ENCODE data around the gene MAGI1.
"Not testable (repeated sequence)": the region's sequence is repeated elsewhere in the genome, so short reads cannot be mapped to it uniquely, and the experiment has no call there.

Gene MAGI1

DNA sequence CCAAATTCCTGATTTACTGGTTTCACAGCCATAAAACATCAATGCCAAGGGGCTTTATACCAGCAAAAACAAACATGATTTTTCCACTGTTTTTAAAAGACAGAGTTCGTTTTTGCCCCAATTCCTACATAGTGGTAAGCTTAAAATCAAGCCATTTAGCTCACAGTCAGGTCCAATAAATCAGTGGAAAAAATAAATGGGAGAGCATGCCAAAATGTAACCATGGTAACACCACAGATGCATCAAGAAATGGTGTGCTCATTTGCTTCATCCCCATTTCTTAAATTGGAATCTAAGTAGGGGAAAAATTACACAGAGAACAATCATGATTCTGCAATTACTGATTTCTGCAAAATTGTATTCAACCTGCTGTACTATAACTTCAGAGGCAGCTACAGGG lies 418.8 kb downstream of the MAGI1 start:
- no peak for DNase-seq (ENCODE audit: low spot score)

DNA sequence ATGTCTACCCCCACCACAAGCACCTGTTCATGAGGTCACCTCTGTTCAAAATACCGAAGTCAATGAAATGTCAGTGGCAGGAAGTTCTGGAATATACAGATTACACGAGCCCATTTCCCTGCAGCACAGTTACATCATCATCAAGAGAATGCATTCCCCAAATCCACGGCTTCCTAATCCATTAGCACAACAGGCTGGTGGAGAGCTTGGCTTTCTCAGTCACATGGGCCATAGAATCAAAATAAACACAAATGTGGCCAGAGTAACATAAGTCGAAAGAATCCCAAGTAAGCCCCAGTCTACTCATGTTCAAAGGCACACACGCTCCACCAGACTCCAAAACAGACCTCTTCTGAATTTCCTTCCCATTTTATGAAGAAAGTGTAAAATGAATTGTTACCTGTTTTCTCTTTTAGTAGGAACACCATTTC lies 419.3 kb downstream of the MAGI1 start:
- DNase-seq (ENCODE audit: low spot score), result no peak

DNA sequence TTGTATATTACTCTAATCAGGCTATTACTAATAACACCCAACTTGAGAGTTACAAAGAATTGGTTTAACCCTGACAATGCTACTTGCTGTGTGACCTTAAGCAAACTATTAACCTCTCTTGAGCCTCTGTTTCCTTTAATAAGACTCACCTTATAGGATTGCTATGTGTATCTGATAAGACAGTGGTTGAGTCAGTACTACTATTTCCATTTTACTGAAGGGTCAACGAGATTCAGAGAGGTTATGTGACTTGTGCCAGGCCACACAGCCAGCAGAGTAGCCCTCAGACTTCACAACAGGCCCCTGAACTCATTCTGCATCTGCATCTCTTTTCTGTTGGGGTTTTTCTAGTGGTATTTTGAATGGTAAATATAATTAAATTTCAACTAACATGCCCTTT lies 420.1 kb downstream of the MAGI1 start:
- no peak for DNase-seq (ENCODE audit: low spot score)

DNA sequence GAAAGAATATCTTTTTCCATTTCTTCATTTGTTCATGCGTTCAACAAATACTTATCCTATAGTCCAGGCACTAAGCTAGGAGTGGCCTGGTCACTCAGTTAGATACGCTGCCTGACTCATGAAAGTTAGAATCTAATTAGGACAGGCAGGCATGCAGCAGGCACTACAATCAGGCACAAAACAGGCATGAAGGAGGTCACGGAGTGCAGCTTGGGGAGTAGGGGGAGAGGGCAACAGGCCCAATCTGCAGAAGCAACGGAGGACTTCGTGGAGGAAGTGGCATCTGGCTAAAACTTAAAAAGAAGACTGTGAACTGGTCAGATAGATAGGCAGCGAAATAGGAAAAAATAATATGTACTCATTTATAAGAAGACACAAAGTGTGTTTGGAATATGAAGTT lies 420.9 kb downstream of the MAGI1 start:
- DNase-seq (ENCODE audit: low spot score), result no peak

DNA sequence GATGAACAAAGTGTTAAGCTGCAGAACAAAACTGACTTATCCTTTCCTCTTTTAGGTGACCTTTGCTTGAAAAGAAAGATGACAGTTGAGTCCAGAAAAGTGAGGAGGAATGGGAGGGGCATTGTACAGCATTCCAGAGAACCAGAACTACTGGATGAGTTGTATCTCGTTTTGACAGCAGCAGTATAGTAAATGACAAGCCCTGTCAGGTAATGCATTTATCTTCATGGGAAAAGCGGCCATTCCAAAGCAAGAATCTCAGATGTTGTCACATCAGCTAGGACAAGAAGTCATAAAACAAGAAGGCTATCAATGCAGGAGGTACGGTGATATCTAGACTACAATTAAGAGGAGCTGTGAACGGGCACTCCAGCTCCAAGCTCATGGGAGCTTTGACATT lies 421.5 kb downstream of the MAGI1 start:
- no peak for DNase-seq (ENCODE audit: low spot score)

DNA sequence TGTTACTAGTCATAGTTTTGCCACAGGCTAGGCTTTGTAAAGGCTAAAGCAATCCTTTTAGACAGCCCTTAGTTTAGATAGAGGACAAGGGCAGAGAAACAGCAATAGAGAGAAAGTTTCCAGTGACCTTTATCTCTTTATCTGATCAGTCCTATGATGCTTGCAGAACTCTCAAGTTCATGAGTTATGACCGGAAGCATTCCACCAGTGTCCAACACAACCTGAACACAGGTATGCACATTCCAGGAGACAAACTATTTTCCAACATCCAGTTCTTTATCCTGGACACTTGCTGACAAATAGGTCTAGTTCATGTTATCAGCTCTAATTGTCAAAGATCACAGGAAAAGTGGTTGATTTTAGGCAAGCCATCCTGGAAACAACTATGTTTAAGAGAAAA lies 422.2 kb downstream of the MAGI1 start:
- DNase-seq (ENCODE audit: low spot score), result no peak

DNA sequence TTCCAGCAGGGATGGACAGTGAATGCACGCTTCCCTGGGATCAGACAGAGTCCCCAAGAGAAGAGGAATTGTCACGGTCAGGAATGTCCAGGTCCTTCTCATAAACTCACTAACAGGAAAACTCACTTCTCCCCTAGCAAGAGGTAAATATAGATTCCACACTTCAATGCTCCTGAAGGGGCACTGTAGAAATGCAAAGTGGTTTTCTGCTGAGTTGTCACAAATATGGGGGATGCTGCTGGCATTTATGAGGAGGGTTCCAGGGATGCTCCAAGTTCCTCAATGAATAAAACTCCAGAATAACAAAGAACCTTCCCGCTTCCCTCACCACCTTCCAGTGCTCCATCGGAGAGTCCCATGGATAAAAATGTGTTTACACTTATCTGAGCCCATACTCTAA lies 423.4 kb downstream of the MAGI1 start:
- no peak for DNase-seq (ENCODE audit: low spot score)

DNA sequence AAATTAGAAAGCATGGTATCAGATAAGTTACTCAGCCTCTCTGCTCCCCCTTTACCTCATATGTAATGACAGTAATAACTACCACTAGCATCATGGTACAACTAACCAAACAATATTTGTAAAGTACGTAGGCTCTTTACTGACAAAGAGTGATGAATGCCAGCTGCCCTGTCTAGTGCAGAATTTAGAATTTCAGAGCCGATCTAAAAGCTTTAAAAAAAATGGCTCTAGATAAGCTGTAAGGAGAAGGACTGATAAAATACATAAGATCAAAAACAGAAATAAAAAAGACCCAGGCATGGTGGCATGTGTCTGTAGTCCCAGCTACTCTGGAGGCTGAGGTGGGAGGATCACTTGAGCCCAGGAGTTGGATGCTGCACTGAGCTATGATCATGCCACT lies 424.1 kb downstream of the MAGI1 start:
- no peak for DNase-seq (ENCODE audit: low spot score)

DNA sequence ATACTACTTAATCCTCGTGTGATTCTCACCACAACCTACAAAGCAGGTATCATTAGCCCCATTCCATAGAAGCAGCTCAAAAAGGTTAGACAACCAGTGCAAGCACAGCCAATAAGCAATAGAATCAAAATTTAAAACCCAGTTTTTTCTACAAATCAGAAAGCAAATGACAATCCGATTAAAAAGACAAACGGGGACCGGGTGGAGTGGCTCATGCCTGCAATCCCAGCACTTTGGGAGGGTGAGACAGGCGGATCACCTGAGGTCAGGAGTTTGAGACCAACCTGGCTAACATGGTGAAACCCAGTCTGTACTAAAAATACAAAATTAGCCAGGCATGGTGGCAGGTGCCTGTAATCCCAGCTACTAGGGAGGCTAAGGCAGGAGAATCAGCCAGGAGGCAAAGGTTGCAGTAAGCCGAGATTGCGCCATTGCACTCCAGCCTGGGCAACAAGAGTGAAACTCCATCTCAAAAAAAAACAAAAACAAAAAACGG lies 430.7 kb downstream of the MAGI1 start:
- DNase-seq (ENCODE audit: low spot score), result not testable (repeated sequence)

DNA sequence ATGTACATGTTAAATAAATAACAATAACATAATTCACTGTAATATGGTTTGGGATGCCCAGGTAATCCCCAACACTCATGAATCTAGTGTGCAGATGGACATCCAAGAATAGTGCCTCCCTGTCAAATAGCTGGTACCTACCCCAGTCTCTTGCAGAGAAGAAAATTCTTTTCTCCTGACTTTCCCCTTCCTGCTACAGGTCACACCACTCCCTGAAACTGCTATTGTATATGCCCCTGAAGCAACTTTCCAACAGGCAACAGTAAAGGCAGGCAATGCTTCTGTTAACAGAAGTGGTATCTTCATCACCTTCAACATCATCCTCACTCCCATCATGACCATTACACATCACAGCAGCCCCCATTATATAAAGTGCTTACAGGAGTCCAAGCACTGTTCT lies 431.6 kb downstream of the MAGI1 start:
- DNase-seq (ENCODE audit: low spot score), result no peak

DNA sequence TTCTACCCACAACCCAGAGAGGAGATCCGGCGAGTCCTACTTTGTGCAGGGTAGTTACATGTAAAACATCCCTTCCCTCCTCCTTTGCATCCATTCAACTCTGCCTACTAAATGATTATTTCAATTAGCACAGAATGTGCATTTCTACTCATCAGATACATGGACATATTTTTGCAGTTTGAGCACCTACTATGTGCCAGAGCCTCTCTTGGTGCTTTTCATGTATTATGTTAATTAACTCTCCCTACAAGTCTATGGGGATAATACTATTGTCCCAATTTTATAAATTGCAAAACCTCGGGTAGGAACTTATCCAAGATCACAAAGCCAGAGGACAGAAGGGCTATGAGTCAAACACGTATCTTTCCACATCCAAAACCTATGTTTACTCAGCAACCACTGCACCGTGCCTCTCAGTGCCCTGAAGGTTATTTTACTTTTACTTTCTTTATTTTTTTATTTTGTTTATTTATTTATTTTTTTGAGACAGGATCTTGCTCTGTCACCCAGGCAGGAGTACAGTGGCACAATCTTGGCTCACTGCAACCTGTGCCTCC lies 432.8 kb downstream of the MAGI1 start:
- DNase-seq (ENCODE audit: low spot score), result no peak

DNA sequence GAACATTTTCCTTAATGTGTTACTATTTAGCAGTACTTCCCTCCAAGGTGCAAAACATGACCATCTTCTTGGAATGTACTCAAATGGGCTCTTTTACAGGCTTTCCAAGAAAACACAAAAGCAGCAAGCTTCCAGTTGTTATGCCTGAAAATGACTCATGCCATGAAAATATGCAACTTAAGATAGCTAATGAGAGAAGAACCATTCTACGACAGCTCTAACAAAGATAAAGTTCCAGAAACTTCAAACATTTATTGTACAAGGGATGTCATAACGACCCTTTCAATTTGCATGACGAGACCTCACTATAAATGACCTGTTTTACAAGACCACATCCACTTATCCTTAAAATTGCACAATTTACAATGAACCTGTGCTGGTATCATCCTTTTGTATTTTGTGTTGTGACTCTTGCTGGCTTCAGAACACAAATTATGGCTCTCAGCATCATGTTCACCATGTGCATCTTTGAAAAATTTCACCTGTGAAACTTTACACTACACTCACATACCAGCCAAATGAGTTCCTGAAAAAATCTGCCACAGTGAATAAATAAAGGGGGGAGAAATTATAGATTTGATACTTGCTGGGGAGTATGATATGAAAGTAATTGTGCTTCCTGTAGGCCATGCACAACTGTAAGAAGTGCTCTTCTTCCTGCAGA lies 433.7 kb downstream of the MAGI1 start:
- no peak for DNase-seq (ENCODE audit: low spot score)

DNA sequence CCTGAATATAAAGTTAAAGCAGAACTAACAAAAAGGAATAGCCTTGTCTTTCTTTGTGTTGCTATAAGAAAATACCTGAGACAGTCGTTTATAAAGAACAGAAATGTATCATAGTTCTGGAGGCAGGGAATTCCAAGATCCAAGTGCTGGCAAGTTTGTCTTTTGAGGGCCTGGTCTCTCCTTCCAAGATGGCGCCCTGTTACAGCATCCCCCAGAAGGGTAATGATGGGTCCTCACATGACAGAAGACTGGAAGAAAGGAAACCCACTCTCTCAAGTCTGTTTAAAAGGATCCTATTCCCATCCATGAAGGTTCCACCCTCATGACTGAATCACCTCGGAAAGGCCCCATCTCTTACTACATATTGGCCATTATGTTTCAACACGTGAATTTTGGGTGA lies 435.1 kb downstream of the MAGI1 start:
- DNase-seq (ENCODE audit: low spot score), result no peak

DNA sequence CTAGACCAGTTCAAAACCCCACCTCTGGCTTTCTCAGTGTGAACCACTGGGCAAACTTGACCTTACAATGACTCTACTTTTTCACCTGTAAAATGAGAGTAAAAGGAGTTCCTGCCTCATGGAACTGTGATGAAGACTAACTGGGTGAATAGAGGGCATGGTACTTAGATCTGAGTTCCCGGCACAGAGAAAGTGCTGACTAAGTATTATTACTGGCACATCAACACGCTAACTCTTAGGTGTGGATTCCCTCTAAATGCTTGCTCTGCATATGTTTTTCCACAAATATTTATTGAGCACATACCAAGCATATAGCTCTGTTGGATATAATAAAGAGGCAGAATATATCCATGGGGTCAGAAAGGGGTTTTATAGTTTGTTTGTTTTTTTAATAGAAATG lies 437.8 kb downstream of the MAGI1 start:
- no peak for DNase-seq (ENCODE audit: low spot score)

DNA sequence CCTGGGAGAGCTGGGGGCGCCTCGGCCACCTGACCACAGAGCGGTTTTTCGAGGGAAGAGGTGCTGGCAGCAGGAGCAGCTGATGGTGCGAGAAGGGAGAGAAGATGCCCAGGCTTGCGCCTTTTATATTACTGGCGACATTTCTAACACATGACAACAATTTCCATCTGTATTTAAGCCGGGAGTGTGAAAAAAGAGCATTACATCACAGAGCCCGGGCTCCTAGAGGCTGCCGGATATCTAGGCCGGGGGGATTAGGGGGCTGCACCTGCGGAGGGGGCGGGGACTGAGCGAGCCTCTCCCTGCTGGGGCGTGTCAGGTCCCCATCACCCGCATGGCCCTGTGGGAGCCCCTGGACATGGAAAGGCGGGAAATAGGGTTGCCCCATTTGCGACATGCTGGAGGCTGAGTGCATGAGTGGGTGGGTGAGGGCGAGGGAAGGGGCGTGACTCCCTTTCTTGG lies 440.7 kb downstream of the MAGI1 start:
- no peak for DNase-seq (ENCODE audit: low spot score)

DNA sequence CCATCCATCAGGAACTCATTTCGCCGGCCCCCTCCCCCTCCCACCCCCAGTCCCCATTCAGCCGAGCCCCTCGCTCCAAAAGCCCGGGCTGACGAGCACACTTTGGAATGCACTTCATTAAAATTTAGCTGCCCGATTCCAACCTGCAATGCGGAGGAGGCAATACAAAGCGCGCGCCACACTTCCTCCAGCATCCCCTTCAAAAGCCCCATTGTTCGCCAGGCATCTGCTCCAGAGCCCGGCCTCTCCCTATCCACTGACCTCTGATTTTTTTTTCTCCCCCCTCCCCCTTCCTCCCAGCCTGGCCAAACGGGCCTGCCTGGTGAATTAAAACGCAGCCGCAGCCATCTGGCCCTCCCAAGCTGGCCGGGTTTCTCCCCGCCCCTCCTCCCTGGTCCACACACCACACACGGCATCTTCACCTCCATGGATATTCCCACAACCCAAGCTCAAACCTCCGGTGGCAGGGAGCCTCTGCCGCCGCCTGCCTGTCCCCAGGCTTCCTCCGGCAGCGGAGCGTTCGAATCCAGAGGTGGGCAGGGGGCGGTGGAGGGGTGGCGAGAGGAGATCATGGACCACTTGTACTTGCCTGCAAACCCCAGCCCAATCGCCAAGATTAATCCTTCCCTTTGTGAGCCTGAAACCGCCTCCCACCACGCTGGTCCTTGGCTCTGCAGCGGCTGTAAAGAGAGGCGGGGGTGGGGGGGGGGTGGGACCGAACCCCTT lies 441.3 kb downstream of the MAGI1 start:
- peak; percentile 74 for DNase-seq (ENCODE audit: low spot score)

DNA sequence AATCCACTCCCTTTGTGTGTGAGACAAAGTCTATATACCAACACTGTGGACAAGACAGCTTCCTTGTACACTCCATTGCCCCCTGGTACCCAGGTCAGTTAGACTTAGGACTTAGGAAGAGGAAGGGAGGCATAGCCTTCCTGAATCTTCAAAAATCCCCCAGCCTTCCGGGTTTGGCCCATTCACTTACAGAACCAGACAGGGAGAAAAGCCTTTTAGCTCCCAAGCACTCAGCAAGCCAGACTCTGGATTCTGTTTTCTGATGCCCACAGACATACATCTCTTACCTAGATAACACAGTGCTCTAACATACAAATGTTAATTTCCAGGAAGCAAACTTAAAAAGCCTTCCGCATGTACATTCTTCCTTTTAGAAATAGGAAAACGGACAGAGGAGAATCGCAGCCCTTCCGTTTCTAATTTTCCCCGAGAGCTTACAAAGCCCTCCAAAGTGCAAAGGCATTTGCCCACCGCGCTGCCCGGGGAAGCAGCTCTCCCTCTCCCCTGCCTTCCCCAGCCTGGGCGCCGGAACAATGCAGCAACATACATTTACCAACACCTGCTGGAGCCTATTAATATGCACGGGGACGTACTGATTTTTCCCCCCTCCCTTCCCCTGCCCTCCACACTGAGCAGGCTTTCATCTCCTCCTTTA lies 442.0 kb downstream of the MAGI1 start:
- no peak for DNase-seq (ENCODE audit: low spot score)

DNA sequence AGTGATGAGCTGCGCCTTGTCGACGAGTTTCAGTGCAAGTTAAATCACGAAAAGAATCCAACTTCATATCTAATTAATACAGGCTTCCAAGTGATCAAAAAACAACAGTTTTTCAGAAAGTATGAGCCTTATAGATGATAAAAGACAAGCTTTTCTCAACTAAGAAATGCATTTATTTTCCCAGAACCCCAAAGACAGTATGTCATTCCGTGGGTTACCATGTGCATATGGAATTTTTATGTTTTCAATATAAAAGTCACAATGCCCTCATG lies 442.8 kb downstream of the MAGI1 start:
- no peak for DNase-seq (ENCODE audit: low spot score)

DNA sequence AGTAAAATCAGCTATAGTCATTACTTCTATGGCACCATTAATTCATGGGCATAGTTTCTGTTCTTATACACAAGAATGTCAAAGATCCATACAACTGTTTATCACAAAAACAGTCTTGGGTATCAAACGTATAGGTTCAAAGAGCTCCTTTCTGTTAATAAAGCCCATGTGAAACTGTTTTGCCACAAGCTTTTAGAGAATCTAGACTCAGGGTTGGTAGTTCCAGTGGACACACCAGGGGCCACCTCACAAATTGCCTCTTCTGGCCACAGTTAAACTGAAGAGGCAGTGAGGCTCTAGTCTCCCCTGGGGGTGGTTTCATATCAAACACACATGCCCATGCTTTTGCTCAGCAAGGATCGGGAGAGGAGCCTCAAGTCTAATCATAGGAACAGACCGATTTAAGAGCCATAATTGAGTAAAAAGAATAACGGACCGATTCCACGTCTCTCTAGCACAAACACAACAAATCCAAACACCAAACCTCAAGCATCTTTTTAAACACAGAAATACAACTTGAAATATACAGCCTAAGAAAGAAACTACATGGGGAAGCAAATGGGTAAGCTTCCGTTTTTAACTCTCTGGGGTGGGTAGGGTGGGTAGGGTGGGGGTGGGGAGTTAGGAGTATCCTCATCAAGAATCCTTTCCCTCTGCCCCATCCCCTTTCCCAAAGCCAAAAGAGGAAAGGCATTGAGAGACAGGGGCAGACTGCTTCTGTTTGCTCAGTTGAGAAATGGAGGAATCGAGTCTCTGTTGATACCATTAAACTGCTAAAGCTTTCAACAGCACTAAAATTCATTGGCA lies 443.3 kb downstream of the MAGI1 start:
- no peak for DNase-seq (ENCODE audit: low spot score)

DNA sequence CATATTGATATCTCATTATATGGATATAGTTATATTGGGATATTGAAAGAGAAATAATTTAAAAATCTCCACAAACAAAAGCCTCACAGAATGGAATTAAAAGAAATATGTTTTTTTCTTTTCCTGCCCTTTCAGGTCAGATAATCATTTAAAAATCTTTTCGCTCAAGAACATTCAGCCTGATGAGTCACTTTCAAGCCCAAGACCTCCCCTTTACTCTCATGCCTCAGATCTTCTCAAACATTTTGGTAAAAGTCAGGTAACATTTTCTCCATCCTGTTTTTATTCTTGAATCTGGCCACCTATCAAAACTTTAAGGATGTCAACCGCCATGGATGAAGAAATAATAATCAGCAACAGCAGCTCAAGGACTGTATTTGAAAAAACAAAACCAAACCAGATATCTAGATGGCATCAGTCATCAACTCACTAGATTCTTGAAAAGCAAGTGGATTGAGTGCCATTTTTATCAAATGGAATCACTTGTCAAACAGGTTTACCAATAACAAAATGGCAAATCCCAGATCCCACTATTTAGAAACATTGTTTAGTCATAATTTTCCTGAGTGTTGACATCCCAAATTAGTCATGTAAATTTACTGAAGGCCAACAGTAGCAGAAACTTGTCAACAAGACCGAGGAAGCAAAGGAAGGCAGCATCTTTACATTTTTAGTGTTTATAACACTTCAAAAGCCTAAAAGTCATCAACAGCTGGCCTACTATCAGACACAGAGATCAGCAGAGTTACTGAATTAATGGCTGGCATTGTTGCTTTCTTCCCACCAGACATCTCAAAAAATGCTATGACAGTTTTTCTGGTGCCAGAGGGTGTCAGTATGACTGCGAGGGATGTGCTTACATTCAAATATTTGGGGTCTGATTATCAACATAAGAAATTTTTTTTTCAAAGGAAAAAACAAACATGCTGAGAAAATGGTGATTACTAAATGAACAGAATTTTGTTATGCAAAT lies 444.7 kb downstream of the MAGI1 start:
- DNase-seq (ENCODE audit: low spot score), result no peak

DNA sequence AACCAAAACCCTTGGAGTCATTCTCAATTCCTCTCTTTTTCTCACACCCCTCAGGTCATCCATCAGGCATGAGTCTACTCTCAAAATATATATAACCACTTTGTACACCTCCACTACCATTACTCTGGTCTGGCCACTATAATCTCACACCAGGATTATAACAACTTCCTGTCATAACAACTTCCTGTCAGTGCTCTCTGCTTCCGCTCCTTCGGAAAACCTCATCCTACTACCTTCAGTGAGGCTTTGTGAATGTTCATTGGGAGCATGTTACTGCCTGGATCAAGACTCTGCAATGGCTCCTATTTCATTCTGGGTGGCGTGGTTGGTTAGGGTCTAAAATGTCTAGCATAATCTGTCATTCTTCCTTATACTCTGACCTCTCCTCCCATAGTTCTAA lies 447.4 kb downstream of the MAGI1 start:
- no peak for DNase-seq (ENCODE audit: low spot score)
